Gastroesophageal sphincter (tissue), 4 donors: ENCODE results near the gene CNTN2. TPM values are rescaled to one million over a fixed set of nuclear protein-coding genes. Genes with fewer than 3 reads are reported as not detected.

Experiments
- ATAC-seq: fragments of 150-250 bp; one replicate; pipeline ENCODE4 v1.9.1; 2016; ENCODE audit warnings: mild to moderate bottlenecking, moderate library complexity
- H3K27ac ChIP-seq, 4 donors: fragments of 200-600 bp; sonication (generic) in 3 of 4; 1 replicate in 3 of 4; 2 replicates in 1 of 4; pipeline ENCODE4 v1.5.1; 2016 to 2019
- H3K27me3 ChIP-seq: fragments of 200-600 bp; sonication (generic); one replicate; pipeline ENCODE4 v1.5.1; 2019
- H3K36me3 ChIP-seq, 2 donors: fragments of 200-600 bp; sonication (generic); one replicate each; pipeline ENCODE4 v1.5.1; 2019; ENCODE audit warnings: control low read depth in 1 of 2
- H3K4me1 ChIP-seq, 3 donors: fragments of 200-600 bp; sonication (generic); 1 replicate in 2 of 3; 2 replicates in 1 of 3; pipeline ENCODE4 v1.5.1; 2016 to 2019; ENCODE audit warnings: control low read depth in 2 of 3
- H3K4me3 ChIP-seq, 2 donors: fragments of 200-600 bp; sonication (generic); one replicate each; pipeline ENCODE4 v1.5.1; 2019; ENCODE audit warnings: mild to moderate bottlenecking in 1 of 2, moderate library complexity in 1 of 2
- H3K9me3 ChIP-seq, 3 donors: fragments of 200-600 bp; sonication (generic); one replicate each; pipeline ENCODE4 v1.5.1; 2017 to 2019; ENCODE audit warnings: control low read depth in 2 of 3
- CTCF ChIP-seq, 4 experiments: fragments of 200-600 bp in 2 of 4; fragments of 450-650 bp in 2 of 4; sonication (generic) in 1 of 4; IDR thresholded peaks; one replicate each; pipeline ENCODE4 v1.5.1; 2017 to 2019; ENCODE audit warnings: antibody characterized with exemption in 4 of 4, mild to moderate bottlenecking in 2 of 4, moderate library complexity in 2 of 4
- EP300 ChIP-seq: sonication (generic); formaldehyde crosslinking; IDR thresholded peaks from one replicate; pipeline ENCODE4 v1.6.1; 2017; ENCODE audit warnings: antibody characterized with exemption, mild to moderate bottlenecking
- POLR2A ChIP-seq, 2 donors: fragments of 450-650 bp; IDR thresholded peaks; one replicate each; pipeline ENCODE4 v1.6.1; 2017; ENCODE audit warnings: antibody characterized with exemption in 2 of 2, mild to moderate bottlenecking in 2 of 2, moderate library complexity in 1 of 2
- POLR2AphosphoS5 ChIP-seq: sonication (generic); formaldehyde crosslinking; IDR thresholded peaks from one replicate; pipeline ENCODE4 v1.6.1; 2017; ENCODE audit warnings: antibody characterized with exemption
- WGBS, 2 donors: methylation state at CpG; one replicate each; pipeline ENCODE4 v1.1.5; 2018; ENCODE audit warnings: low coverage in 1 of 2; 5-methylcytosine and 5-hydroxymethylcytosine counted together
- total RNA-seq, 4 donors: library from RNA; depleted of rRNA; stranded (reverse); fragments of >200 nt; gene quantifications; one replicate each; pipeline ENCODE4 v1.1.0, GENCODE V29; 2016

Gene CNTN2
- total RNA-seq, 4 donors from 2014 or later: 1.2 to 4.2 (median 1.8) TPM

GRCh38 chr1:205067031-205067430 is 24.0 kb downstream of the CNTN2 start:
- ATAC-seq: no peak
- WGBS, 2 donors: 90 to 100% methylated on average over 2 to 3 of the region's 6 CpGs
- TF ChIP-seq POLR2A (IDR thresholded peaks at IDR 0.05): no peak
- no peak for TF ChIP-seq POLR2AphosphoS5
- no peak for TF ChIP-seq EP300
- TF ChIP-seq CTCF (IDR thresholded peaks at IDR 0.05): no peak
- peaks cover 0 to 13% (median 0%) of the 10 kb centered on the region in 3 donors for H3K4me1 ChIP-seq
- no peaks in the 10 kb centered on the region for H3K9me3 ChIP-seq
- no peak overlapping the region for H3K27ac ChIP-seq
- H3K4me3 ChIP-seq: no peak overlapping the region
- H3K27me3 ChIP-seq: no peaks in the 10 kb centered on the region
- peaks cover 0 to 6% of the 10 kb centered on the region in 2 donors for H3K36me3 ChIP-seq

GRCh38 chr1:205068001-205068400 is 25.0 kb downstream of the CNTN2 start:
- 86 to 100% methylated on average over 1 to 4 of the region's 4 CpGs for WGBS, 2 donors

GRCh38 chr1:205068457-205069040 is 25.5 kb downstream of the CNTN2 start:
- no peak overlapping the region for H3K27ac ChIP-seq
- no peak for TF ChIP-seq CTCF (IDR thresholded peaks at IDR 0.05)
- no peak for TF ChIP-seq POLR2A (IDR thresholded peaks at IDR 0.05)
- no peak for TF ChIP-seq POLR2AphosphoS5
- TF ChIP-seq EP300: no peak
- 0% methylated on average over 2 of the region's 2 CpGs for whole genome bisulfite sequencing, 2 donors

More at GRCh38 chr1:205068001-205068400, 25.0 kb downstream of the CNTN2 start:
- Histone ChIP-seq H3K27ac (no peak overlapping the region), H3K36me3 (peaks cover 0 to 6% of the 10 kb centered on the region in 2 donors), H3K4me3 (no peak overlapping the region), H3K4me1 (peaks cover 0 to 12% (median 0%) of the 10 kb centered on the region in 3 donors), H3K27me3 (no peaks in the 10 kb centered on the region), H3K9me3 (no peaks in the 10 kb centered on the region)
- no peak for ATAC-seq
- TF ChIP-seq POLR2A (IDR thresholded peaks at IDR 0.05) (no peak), CTCF (IDR thresholded peaks at IDR 0.05) (no peak), POLR2AphosphoS5 (no peak), EP300 (no peak)

GRCh38 chr1:205069371-205070125 is 26.5 kb downstream of the CNTN2 start:
- ATAC-seq: no peak
- Histone ChIP-seq H3K27ac (no peak overlapping the region), H3K9me3 (no peaks in the 10 kb centered on the region), H3K4me1 (peaks cover 0 to 12% (median 0%) of the 10 kb centered on the region in 3 donors), H3K4me3 (no peak overlapping the region), H3K36me3 (peaks cover 0 to 3% of the 10 kb centered on the region in 2 donors), H3K27me3 (no peaks in the 10 kb centered on the region)
- TF ChIP-seq POLR2A (IDR thresholded peaks at IDR 0.05): no peak
- no peak for TF ChIP-seq POLR2AphosphoS5
- TF ChIP-seq CTCF (IDR thresholded peaks at IDR 0.05): no peak
- no peak for TF ChIP-seq EP300
- 89 to 100% methylated on average over 1 to 9 of the region's 42 CpGs for WGBS, 2 donors

More at GRCh38 chr1:205068457-205069040, 25.5 kb downstream of the CNTN2 start:
- Histone ChIP-seq H3K27me3 (no peaks in the 10 kb centered on the region), H3K4me3 (no peak overlapping the region), H3K9me3 (no peaks in the 10 kb centered on the region), H3K36me3 (peaks cover 0 to 6% of the 10 kb centered on the region in 2 donors), H3K4me1 (peaks cover 0 to 12% (median 0%) of the 10 kb centered on the region in 3 donors)
- ATAC-seq: no peak
